GM23338 (cell line): ENCODE measurements around the gene JAZF1.

ENCODE experiments used
- CREB1 ChIP-seq: fragments of 250-450 bp; sonication (Bioruptor Pico); IDR thresholded peaks from 2 replicates; pipeline ENCODE4 v1.5.0; 2020; ENCODE audit warnings: low read depth, mild to moderate bottlenecking, moderate library complexity
- CTCF ChIP-seq, 2 experiments: fragments of 200-600 bp in 1 of 2; sonication (generic) in 1 of 2; conservative IDR thresholded peaks; 2 replicates each; pipeline versions ENCODE4 v1.5.1 to v1.6.1; 2016 to 2017; ENCODE audit warnings: antibody characterized with exemption in 2 of 2, low read depth in 2 of 2, mild to moderate bottlenecking in 2 of 2, moderate library complexity in 1 of 2
- ETS1 ChIP-seq: IDR thresholded peaks from 2 replicates; pipeline ENCODE4 v1.6.1; 2016; ENCODE audit warnings: antibody characterized with exemption
- EZH2 ChIP-seq: fragments of 200-600 bp; sonication (generic); IDR thresholded peaks from one replicate; pipeline ENCODE4 v1.8.0; 2017; ENCODE audit warnings: antibody characterized with exemption, mild to moderate bottlenecking, low read depth; ENCODE audit not compliant: unreplicated experiment
- EZH2phosphoT487 ChIP-seq: fragments of 200-600 bp; sonication (generic); IDR thresholded peaks from one replicate; pipeline ENCODE4 v1.8.1; 2018; ENCODE audit warnings: antibody characterized with exemption; ENCODE audit not compliant: unreplicated experiment
- JUNB ChIP-seq: IDR thresholded peaks from one replicate; pipeline ENCODE4 v1.6.1; 2016; ENCODE audit warnings: antibody characterized with exemption; ENCODE audit not compliant: unreplicated experiment
- POLR2AphosphoS5 ChIP-seq: IDR thresholded peaks from 2 replicates; pipeline ENCODE4 v1.6.1; 2016; ENCODE audit warnings: antibody characterized with exemption, low read depth
- REST ChIP-seq: IDR thresholded peaks from one replicate; pipeline ENCODE4 v1.6.1; 2018; ENCODE audit warnings: antibody characterized with exemption; ENCODE audit not compliant: unreplicated experiment
- STAT1 ChIP-seq: IDR thresholded peaks from one replicate; pipeline ENCODE4 v1.6.1; 2016; ENCODE audit warnings: antibody characterized with exemption; ENCODE audit not compliant: unreplicated experiment
- ZNF462 ChIP-seq: fragments of 250-450 bp; sonication (Bioruptor Pico); IDR thresholded peaks from 2 replicates; pipeline ENCODE4 v1.5.0; 2020; ENCODE audit warnings: mild to moderate bottlenecking, moderate library complexity

GRCh38 chr7:27860800-27861199 is 319.8 kb downstream of the JAZF1 start:
- TF ChIP-seq POLR2AphosphoS5 (no peak), EZH2 (no peak), CTCF (conservative IDR thresholded peaks at IDR 0.05; ENCODE audit: low read depth in 2 of 2) (no peak), REST (no peak), EZH2phosphoT487 (no peak), JUNB (no peak), ETS1 (no peak), CREB1 (no peak), ZNF462 (CRISPR knock-in tag) (no peak), STAT1 (no peak)
